ENCODE measurements around the gene HMGCLL1. TPM values are rescaled to one million over a fixed set of nuclear protein-coding genes. Genes with fewer than 3 reads are reported as not detected.

HMGCLL1 gene
- total and polyA plus RNA-seq, 7 donors = 0.23 to 7.5 (median 0.89) TPM; not detected in 1

DNA sequence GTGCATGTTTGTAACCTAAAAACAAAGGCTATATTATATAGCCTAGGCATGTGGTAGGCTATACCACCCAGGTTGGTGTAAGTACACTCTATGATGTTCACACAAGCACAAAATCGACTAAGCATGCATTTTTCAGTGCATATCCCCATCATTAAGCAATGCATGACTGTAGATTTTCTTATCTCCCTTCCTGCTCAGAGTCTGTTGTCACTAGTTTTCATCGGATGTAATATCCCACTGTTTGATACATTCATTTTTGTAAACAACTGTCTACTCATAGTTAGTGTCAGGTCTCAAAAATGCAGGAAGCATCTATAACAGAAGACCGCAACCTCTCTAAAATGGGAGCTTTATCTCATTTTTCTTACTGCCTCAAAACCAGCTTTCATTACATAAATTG, 181.0 kb downstream of the HMGCLL1 start:
- intact Hi-C loops (cut with DNase I) = no loop called here
- no peaks in the 10 kb centered on the region for H3K27me3 ChIP-seq
- no peaks in the 10 kb centered on the region for H3K9me3 ChIP-seq
- TF ChIP-seq EP300 (IDR thresholded peaks at IDR 0.05) (no peak), CTCF (IDR thresholded peaks at IDR 0.05) (no peak), POLR2A (IDR thresholded peaks at IDR 0.05) (no peak), POLR2AphosphoS5 (IDR thresholded peaks at IDR 0.05) (no peak)
- H3K4me3 ChIP-seq = no peak overlapping the region
- no peaks in the 10 kb centered on the region for H3K36me3 ChIP-seq
- no peak overlapping the region for H3K27ac ChIP-seq
- H3K4me1 ChIP-seq = peaks cover 0 to 7% (median 3%) of the 10 kb centered on the region in 4 donors
- 61 to 63% methylated on average over 3 of the region's 3 CpGs for WGBS, 2 donors
- DNase-seq = no peak

DNA sequence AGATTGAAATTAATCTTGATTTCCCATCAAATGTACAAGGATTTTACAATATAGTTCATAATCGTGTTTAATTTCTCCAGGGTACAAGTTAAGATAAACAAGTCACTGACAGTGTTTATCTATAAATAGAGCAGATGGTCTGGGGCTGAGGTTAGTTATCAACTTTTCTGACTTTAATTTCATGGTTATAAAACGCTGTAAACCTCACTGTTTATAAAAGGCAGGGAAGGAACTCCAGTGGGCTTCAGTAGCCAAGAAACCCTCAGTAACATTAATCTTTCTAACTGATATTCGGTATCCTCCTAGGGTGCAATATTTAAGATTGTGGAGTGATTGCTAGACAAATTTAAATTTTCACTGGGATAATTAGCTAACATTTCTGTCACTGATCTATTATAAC, 183.1 kb downstream of the HMGCLL1 start:
- Histone ChIP-seq H3K27ac (no peak overlapping the region), H3K4me1 (peaks cover 0 to 7% (median 3%) of the 10 kb centered on the region in 4 donors), H3K27me3 (no peaks in the 10 kb centered on the region), H3K4me3 (no peak overlapping the region), H3K9me3 (no peaks in the 10 kb centered on the region), H3K36me3 (no peaks in the 10 kb centered on the region)
- WGBS, 2 donors = 12 to 43% methylated on average over 3 of the region's 3 CpGs
- TF ChIP-seq POLR2A (IDR thresholded peaks at IDR 0.05) (no peak), POLR2AphosphoS5 (IDR thresholded peaks at IDR 0.05) (no peak), CTCF (IDR thresholded peaks at IDR 0.05) (no peak), EP300 (IDR thresholded peaks at IDR 0.05) (no peak)
- DNase-seq = no peak
- intact Hi-C loops (cut with DNase I) = no loop called here

DNA sequence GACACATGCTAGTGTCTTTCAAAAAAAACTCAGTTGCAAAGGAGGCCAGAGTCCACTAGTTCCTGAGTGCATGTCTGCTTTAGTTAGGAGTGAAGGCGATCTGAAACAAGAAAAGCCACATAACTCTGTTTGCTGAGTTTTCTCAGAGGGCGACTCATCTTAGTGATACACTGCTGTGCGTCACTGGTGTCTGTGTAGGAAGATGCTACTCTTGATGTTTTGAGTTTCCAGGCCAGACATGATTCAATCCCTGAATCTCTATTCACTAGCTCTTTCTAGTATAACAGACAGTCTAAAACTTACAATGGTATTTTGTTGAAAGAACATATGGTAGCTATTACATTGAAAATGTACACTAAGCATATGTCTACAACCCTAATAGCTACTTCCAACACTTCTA, 190.8 kb downstream of the HMGCLL1 start:
- no peaks in the 10 kb centered on the region for H3K9me3 ChIP-seq
- WGBS, 2 donors = 78 to 80% methylated on average over 3 of the region's 3 CpGs
- no peak overlapping the region for H3K4me3 ChIP-seq
- no peak for TF ChIP-seq POLR2A (IDR thresholded peaks at IDR 0.05)
- TF ChIP-seq EP300 (IDR thresholded peaks at IDR 0.05) = no peak
- no peak for TF ChIP-seq CTCF (IDR thresholded peaks at IDR 0.05)
- no peak for TF ChIP-seq POLR2AphosphoS5 (IDR thresholded peaks at IDR 0.05)
- no peaks in the 10 kb centered on the region for H3K36me3 ChIP-seq
- H3K27ac ChIP-seq = no peak overlapping the region
- intact Hi-C loops (cut with DNase I) = no loop called here
- no peaks in the 10 kb centered on the region for H3K27me3 ChIP-seq
- no peaks in the 10 kb centered on the region for H3K4me1 ChIP-seq
- DNase-seq = no peak
